Activated CD4-positive, alpha-beta memory T cell treated with anti-CD3 and anti-CD28 coated beads, Interleukin-2, amount 10 ng/mL, durations not matched to agents 7 days and 5 days (primary cell): Measurements from ENCODE around the gene VPS13D. TPM values are rescaled to one million over a fixed set of nuclear protein-coding genes. Genes with fewer than 3 reads are reported as not detected.

Experiments used
- CTCF ChIA-PET: fragments of 350-600 bp; sonication (Branson Sonifier 250); formaldehyde crosslinking; loops from one replicate; lab custom pipeline; 2021; ENCODE audit warnings: antibody characterized with exemption, inconsistent platforms; lab: Charles Lee
- POLR2A ChIA-PET: fragments of 350-600 bp; sonication (Branson Sonifier 250); formaldehyde crosslinking; loops from one replicate; lab custom pipeline; 2021; ENCODE audit warnings: antibody characterized with exemption; lab: Charles Lee
- DNase-seq: peaks from one replicate; pipeline ENCODE4 v3.0.0-alpha.2; 2020
- H3K27ac Mint-ChIP-seq: one replicate; pipeline ENCODE4 v1.8.0; 2021; ENCODE audit warnings: mild to moderate bottlenecking, mixed read lengths
- H3K27me3 Mint-ChIP-seq: one replicate; pipeline ENCODE4 v1.8.0; 2021; ENCODE audit warnings: mixed read lengths
- H3K36me3 Mint-ChIP-seq: one replicate; pipeline ENCODE4 v1.8.0; 2021; ENCODE audit warnings: low read depth, mixed read lengths
- H3K4me1 Mint-ChIP-seq: one replicate; pipeline ENCODE4 v1.8.0; 2021; ENCODE audit warnings: mixed read lengths
- H3K4me3 Mint-ChIP-seq: one replicate; pipeline ENCODE4 v1.8.0; 2021; ENCODE audit warnings: mild to moderate bottlenecking, mixed read lengths
- H3K9me3 Mint-ChIP-seq: one replicate; pipeline ENCODE4 v1.8.0; 2021; ENCODE audit warnings: mixed read lengths
- total RNA-seq, 2 experiments: library from RNA; stranded (reverse); gene quantifications; one replicate each; pipeline ENCODE4 v1.2.3, GENCODE V29; 2021

Gene VPS13D
- total RNA-seq, 2 experiments from 2014 or later: 28.1 to 31.4 TPM

DNA sequence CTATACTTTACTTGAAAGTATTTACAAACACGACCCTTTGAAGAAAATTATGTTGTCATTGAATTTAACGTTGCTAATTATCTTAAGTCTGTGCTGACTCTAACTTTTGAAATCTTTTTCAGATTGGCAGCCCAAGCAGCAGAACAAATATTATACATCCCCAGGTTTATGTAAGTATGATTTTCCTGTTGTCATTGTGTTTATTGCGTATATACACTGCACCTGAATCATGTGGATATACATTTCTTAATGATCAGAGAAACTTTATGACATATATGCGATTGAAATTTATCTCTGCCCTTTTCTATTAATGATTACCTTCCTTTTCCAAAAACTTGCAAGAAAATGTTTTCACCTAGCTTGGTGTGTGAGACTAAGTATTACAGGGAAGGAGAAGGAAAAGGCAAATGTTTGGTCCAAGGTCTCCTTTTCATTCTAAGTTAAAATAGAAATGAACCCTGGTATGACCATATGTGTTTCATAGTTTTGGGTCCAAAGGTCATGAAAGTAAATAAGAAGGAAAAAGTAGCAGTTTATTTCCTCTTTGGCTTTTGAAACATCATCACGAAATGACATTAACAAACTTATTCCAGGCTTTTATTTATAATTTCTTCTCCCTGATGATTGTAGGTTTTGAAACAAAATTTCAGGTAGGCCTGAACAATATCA, 116.8 kb downstream of the VPS13D start:
- H3K27me3 Mint-ChIP-seq: no peaks in the 10 kb centered on the region
- H3K27ac Mint-ChIP-seq: no peak overlapping the region
- ChIA-PET POLR2A (interaction anchor here (1.2 to 2.7 kb wide), 5 partner anchors 11 to 164 kb away, joined by 3 to 8 read pairs (median 3); no protein-coding TSS in a partner anchor), CTCF (interaction anchor here (0.6 to 1.5 kb wide), 2 partner anchors 258 to 270 kb away, joined by 3 to 4 read pairs; no protein-coding TSS in a partner anchor)
- no peak overlapping the region for H3K4me3 Mint-ChIP-seq
- peaks cover 15% of the 10 kb centered on the region for H3K9me3 Mint-ChIP-seq
- no peak for DNase-seq
- peaks cover 67% of the 10 kb centered on the region for H3K36me3 Mint-ChIP-seq
- peaks cover 44% of the 10 kb centered on the region for H3K4me1 Mint-ChIP-seq

DNA sequence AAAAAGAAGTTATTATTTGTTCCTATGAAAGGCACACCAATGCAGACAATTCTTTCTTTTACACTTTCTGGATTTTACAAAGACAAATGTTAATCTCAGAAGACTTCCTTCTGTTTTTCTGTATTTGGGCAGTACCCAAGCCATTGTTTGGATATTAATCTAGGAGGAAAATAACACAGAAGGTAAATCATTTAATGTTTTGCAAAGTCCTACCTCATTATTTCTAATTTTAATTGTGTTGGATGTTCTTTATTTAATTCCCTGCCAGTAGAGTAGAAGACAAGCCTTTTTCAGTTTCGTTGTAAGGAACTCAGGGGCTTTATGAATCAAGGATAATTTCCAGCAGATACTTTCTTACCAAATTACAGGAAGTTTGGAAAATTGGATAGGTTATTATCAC, 118.3 kb downstream of the VPS13D start:
- ChIA-PET CTCF (no interaction called here), POLR2A (no interaction called here)
- peaks cover 32% of the 10 kb centered on the region for H3K4me1 Mint-ChIP-seq
- no peak for DNase-seq
- peaks cover 61% of the 10 kb centered on the region for H3K36me3 Mint-ChIP-seq
- no peaks in the 10 kb centered on the region for H3K27me3 Mint-ChIP-seq
- H3K4me3 Mint-ChIP-seq: no peak overlapping the region
- H3K9me3 Mint-ChIP-seq: peaks cover 15% of the 10 kb centered on the region
- no peak overlapping the region for H3K27ac Mint-ChIP-seq

DNA sequence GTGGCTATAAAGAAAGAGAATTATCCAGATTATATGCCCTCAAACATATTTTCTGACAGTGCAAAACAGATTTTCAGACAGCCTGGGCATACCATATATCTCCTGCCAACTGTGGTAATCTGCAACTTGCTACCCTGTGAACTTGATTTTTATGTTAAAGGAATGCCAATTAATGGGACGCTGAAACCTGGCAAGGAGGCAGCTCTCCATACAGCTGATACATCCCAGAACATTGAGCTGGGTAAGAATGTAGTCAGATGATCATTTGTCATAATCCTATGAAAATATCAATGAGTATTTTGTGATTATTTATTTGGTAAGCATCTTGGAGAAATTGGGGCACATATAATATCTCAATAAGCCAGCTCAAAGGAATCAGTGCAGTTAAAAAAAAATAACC, 124.2 kb downstream of the VPS13D start:
- Mint-ChIP-seq H3K4me3 (no peak overlapping the region), H3K9me3 (peaks cover 15% of the 10 kb centered on the region), H3K4me1 (peaks cover 6% of the 10 kb centered on the region), H3K27ac (no peak overlapping the region), H3K36me3 (peaks cover 66% of the 10 kb centered on the region), H3K27me3 (no peaks in the 10 kb centered on the region)
- CTCF ChIA-PET: no interaction called here
- DNase-seq: no peak
- POLR2A ChIA-PET: no interaction called here

DNA sequence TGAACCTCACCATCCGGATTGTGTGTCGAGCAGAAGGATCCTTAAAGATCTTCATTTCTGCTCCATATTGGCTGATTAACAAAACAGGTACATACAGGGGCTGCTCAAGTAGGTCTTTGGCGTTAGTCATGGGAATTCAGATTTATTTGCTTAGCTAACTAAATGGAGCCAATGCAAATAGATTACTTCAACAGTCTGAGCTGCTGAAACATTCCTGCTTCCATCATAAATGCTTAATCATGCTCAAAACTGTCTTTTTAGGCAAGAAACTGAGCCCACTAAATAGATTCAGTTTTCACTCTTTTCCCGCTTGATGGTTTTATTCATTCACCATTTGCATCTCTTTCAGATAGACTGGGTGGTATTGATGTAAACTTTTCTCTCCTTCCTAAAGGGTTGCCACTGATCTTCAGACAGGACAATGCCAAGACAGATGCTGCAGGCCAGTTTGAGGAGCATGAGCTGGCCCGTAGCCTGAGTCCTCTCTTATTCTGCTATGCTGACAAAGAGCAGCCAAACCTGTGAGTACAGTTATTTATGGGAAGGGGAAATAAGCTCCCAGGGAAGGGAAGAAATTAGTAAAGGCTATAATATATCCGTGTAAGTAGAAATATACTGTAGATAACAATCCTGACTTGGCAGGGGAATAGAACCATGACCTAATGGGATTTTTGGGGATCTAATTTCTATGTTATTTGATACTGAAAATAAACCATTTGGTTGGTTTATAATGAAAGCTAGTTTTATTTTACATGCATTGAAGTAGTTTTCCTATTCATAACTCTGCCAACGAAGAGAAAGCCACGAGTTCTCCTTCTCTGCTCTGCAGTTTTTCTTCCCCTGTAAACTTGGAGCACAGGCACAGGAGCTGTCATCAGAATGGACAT, 126.4 kb downstream of the VPS13D start:
- ChIA-PET CTCF (no interaction called here), POLR2A (no interaction called here)
- Mint-ChIP-seq H3K4me1 (peaks cover 21% of the 10 kb centered on the region), H3K9me3 (no peaks in the 10 kb centered on the region), H3K27ac (no peak overlapping the region), H3K36me3 (peaks cover 54% of the 10 kb centered on the region), H3K4me3 (no peak overlapping the region), H3K27me3 (no peaks in the 10 kb centered on the region)
- no peak for DNase-seq

DNA sequence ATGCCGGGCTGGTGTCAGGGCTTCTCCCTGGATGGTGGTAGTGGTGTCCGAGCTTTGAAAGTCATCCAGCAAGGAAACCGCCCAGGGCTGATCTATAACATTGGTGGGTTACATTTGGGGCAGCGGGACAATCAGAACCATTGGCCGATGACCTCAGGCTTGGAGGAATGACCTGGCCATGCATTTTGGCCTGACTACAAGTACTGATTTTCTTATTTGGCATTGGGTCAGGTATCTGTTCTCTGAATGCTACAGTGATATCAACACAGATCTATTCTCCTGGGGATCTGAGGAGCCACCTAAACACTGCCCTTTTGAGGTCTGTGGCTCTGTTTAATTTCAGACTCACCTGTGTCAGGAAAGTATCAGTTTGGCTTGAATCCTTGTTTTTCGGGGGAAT, 128.7 kb downstream of the VPS13D start:
- H3K27ac Mint-ChIP-seq: no peak overlapping the region
- H3K9me3 Mint-ChIP-seq: no peaks in the 10 kb centered on the region
- peaks cover 21% of the 10 kb centered on the region for H3K4me1 Mint-ChIP-seq
- ChIA-PET CTCF (no interaction called here), POLR2A (no interaction called here)
- no peak overlapping the region for H3K4me3 Mint-ChIP-seq
- no peaks in the 10 kb centered on the region for H3K27me3 Mint-ChIP-seq
- H3K36me3 Mint-ChIP-seq: peaks cover 59% of the 10 kb centered on the region
- no peak for DNase-seq

DNA sequence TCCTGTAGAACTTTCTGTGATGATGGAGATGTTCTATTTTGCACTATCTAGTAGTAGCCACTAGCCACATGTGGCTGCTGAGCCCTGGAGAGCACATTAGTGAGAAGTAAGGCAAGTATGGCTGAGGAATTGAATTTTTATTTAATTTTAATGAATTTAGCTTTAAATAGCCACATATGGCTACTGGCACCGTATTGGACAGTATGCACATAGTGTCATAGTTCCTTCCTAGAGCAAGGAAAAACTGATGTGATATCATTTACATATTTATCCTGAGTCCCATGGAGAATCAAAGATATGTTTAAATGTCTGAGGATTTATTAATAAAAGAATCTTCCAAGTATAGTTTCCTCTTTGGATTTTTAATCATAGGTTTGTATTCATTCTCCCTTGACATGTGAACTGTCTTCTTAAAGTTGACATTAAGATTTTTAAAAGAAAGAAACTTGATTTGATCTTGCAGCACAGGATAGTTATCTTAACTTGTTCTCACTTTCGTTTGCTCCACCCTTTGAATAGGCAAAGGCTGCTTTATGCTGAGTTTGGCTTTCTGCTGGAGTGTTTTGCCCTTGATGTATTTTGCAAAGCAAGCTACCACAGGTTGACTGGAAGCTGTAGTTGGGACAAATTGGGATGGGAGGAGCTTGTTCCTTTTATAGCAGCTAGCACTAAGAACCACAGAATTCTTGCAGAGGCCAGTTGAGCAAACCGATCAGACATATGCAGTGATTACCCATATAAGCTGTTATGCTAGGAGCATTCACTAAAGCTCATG, 129.7 kb downstream of the VPS13D start:
- DNase-seq: no peak
- POLR2A ChIA-PET: interaction anchor here (0.8 to 1.4 kb wide), 3 partner anchors 11 to 88 kb away, joined by 3 to 6 read pairs (median 4); no protein-coding TSS in a partner anchor
- CTCF ChIA-PET: interaction anchor here (0.7 kb wide), 1 partner anchor 25 kb away, joined by 3 read pairs; no protein-coding TSS in a partner anchor
- no peak overlapping the region for H3K4me3 Mint-ChIP-seq
- peaks cover 61% of the 10 kb centered on the region for H3K36me3 Mint-ChIP-seq
- no peaks in the 10 kb centered on the region for H3K27me3 Mint-ChIP-seq
- H3K4me1 Mint-ChIP-seq: peaks cover 21% of the 10 kb centered on the region
- no peaks in the 10 kb centered on the region for H3K9me3 Mint-ChIP-seq
- peak overlapping the region; percentile 29 for H3K27ac Mint-ChIP-seq

DNA sequence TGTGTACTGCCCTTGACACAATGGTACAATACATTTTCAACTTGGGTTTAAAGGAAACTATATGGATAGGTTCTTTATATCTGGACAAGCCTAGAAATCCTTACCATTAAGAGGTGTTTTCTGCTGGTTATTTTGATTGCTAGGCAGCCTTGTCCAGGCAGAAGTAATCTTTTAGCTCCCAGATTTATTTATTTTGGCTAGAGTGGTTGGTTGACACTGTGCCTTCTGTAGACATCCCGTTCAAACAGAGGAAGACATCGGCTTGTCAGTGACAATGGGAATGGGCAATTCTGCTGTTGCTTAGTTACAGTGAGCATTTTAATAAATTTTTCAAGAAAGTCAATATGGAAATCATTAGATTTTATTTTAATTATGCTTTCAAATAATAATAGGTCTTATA, 138.8 kb downstream of the VPS13D start:
- no peaks in the 10 kb centered on the region for H3K27me3 Mint-ChIP-seq

DNA sequence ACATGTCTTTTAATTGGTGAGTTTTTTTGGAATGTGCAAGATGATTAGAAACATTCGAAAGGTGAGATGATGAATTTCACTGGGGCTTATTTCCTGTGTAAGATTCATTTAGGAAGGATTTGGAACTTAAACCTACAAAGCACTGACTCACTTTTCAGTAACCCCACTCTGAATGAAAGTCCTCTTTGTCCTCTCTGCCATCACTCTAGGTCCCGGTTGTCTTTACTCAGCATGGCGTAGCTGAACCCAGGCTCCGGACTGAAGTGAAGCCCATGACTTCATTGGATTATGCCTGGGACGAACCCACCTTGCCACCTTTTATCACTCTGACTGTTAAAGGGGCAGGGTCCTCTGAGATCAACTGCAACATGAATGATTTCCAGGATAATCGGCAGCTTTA, 139.4 kb downstream of the VPS13D start:
- H3K4me1 Mint-ChIP-seq: peaks cover 6% of the 10 kb centered on the region
- ChIA-PET CTCF (no interaction called here), POLR2A (interaction anchor here (1.2 kb wide), 1 partner anchor 14 kb away, joined by 3 read pairs; no protein-coding TSS in a partner anchor)
- H3K9me3 Mint-ChIP-seq: no peaks in the 10 kb centered on the region
- no peak overlapping the region for H3K4me3 Mint-ChIP-seq
- no peak for DNase-seq
- H3K36me3 Mint-ChIP-seq: peaks cover 52% of the 10 kb centered on the region
- H3K27ac Mint-ChIP-seq: no peak overlapping the region
- H3K27me3 Mint-ChIP-seq: no peaks in the 10 kb centered on the region

More for the DNA sequence above, 138.8 kb downstream of the VPS13D start:
- POLR2A ChIA-PET: interaction anchor here (1.2 kb wide), 1 partner anchor 15 kb away, joined by 3 read pairs; no protein-coding TSS in a partner anchor
- CTCF ChIA-PET: no interaction called here
- no peak for DNase-seq
- H3K9me3 Mint-ChIP-seq: no peaks in the 10 kb centered on the region
- peaks cover 53% of the 10 kb centered on the region for H3K36me3 Mint-ChIP-seq
- H3K27ac Mint-ChIP-seq: no peak overlapping the region
- H3K4me1 Mint-ChIP-seq: peaks cover 6% of the 10 kb centered on the region
- no peak overlapping the region for H3K4me3 Mint-ChIP-seq

DNA sequence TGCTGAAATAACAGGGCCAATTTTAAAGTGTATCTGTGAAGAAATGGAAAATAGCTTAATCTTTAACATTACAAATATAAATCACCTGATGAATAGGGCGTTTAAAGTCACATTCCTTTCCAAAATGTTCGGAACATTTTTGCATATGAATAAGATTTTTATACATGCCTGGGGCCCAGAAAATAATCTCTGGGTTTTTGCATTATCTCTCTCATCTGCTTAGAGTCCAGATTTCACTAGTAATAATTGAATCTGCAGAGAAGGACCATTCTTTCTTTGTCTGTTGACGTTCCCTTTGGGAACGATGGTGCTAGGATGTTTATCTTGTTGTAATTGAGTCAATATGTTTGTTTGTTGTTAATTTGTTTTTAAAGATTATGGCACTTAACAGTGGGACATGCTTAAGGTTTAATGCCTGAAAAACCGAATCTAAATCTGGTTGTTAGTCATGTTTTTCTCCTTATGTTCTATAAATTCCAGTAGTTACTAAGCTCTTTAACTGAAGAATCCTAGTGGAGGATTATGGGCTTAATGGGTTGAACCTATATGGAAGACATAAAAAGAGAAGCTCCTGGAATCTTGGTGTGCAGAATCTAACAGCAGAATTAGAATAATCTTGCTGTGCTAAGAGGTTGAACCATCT, 140.6 kb downstream of the VPS13D start:
- peaks cover 6% of the 10 kb centered on the region for H3K4me1 Mint-ChIP-seq
- CTCF ChIA-PET: interaction anchor here (1.6 kb wide), 1 partner anchor 14 kb away, joined by 4 read pairs; no protein-coding TSS in a partner anchor
- H3K27ac Mint-ChIP-seq: no peak overlapping the region
- no peaks in the 10 kb centered on the region for H3K9me3 Mint-ChIP-seq
- DNase-seq: no peak
- no peak overlapping the region for H3K4me3 Mint-ChIP-seq
- peaks cover 47% of the 10 kb centered on the region for H3K36me3 Mint-ChIP-seq
- POLR2A ChIA-PET: interaction anchor here (0.8 kb wide), 1 partner anchor 11 kb away, joined by 4 read pairs; no protein-coding TSS in a partner anchor
- no peaks in the 10 kb centered on the region for H3K27me3 Mint-ChIP-seq

DNA sequence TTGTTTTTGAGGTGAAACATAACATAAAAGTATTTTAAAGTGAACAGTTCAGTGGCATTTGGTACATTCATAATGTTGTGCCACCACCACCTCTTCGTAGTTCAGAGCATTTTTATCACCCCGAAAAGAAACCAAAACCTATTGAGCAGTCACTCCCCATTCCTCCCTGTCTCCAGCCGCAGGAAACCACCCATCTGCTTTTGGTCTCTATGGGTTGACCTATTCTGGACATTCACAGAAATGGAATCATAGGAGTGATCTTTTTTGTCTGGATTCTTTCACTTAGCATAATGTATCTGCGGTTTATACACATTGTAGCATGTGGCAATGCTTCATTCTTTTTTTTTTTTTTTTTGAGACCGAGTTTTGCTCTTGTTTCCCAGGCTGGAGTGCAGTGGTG, 141.2 kb downstream of the VPS13D start:
- H3K27me3 Mint-ChIP-seq: no peaks in the 10 kb centered on the region
- CTCF ChIA-PET: interaction anchor here (1.6 kb wide), 1 partner anchor 13 kb away, joined by 4 read pairs; no protein-coding TSS in a partner anchor
- H3K4me3 Mint-ChIP-seq: no peak overlapping the region

DNA sequence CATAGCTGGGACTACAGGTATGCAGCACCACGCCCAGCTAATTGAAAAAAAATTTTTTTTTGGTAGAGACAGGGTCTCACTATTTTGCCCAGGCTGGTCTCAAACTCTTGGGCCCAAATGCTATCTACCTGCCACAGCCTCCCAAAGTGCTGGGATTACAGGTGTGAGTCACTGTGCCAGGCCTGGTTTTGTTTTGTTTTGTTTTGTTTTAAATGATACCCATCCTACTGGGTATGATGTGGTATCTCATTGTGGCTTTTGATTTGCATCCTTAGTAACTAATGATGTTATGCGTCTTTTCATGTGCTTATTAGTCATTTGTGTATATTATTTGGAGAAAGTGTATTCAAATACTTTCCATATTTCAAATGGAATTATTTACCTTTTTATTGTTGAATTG, 142.3 kb downstream of the VPS13D start:
- Mint-ChIP-seq H3K27ac (no peak overlapping the region), H3K27me3 (no peaks in the 10 kb centered on the region)
- CTCF ChIA-PET: no interaction called here

More for the DNA sequence above, 141.2 kb downstream of the VPS13D start:
- Mint-ChIP-seq H3K27ac (no peak overlapping the region), H3K4me1 (peaks cover 6% of the 10 kb centered on the region), H3K9me3 (no peaks in the 10 kb centered on the region), H3K36me3 (peaks cover 48% of the 10 kb centered on the region)
- no peak for DNase-seq
- POLR2A ChIA-PET: no interaction called here

DNA sequence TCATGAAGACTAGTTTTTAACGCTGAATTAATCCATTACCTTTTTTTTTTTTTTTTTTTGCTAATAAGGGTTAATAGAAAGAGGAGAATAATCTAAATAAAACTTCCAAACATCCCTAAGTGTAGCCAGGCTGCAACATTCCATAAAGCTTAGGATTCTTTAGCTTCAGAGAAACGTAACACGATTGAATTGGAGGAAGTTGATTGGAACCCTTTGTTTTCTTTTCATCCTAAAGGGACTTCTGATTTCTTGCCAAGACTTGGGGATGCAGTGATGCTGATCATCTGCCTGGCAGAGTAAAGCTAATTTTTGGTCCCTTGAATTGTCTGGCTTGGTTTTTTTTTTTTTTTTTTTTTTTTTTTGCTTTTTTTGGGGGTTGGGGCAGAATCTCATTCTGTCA, 142.9 kb downstream of the VPS13D start:
- Mint-ChIP-seq H3K27me3 (no peaks in the 10 kb centered on the region), H3K27ac (no peak overlapping the region), H3K36me3 (peaks cover 50% of the 10 kb centered on the region), H3K4me3 (no peak overlapping the region), H3K4me1 (peaks cover 6% of the 10 kb centered on the region), H3K9me3 (no peaks in the 10 kb centered on the region)
- DNase-seq: no peak
- ChIA-PET POLR2A (interaction anchor here (1.2 to 1.8 kb wide), 2 partner anchors 13 to 465 kb away, joined by 3 to 4 read pairs; no protein-coding TSS in a partner anchor), CTCF (no interaction called here)

More for the DNA sequence above, 142.3 kb downstream of the VPS13D start:
- DNase-seq: no peak
- H3K4me3 Mint-ChIP-seq: no peak overlapping the region
- POLR2A ChIA-PET: no interaction called here
- H3K36me3 Mint-ChIP-seq: peaks cover 50% of the 10 kb centered on the region
- peaks cover 6% of the 10 kb centered on the region for H3K4me1 Mint-ChIP-seq
- H3K9me3 Mint-ChIP-seq: no peaks in the 10 kb centered on the region
